Measurements from ENCODE around the gene SYT11.

Gene SYT11

GRCh38 chr1:155856257-155856974, 3.0 kb upstream of the SYT11 start:
- no peak for DNase-seq
- Mint-ChIP-seq H3K9me3 (peaks cover 0 to 4% of the 10 kb centered on the region in 2 donors), H3K4me1 (peaks cover 81% of the 10 kb centered on the region), H3K27ac (peak overlapping the region; percentile 99 to 100), H3K27me3 (no peaks in the 10 kb centered on the region), H3K4me3 (peak overlapping the region; percentile 100)
- ATAC-seq: no peak

GRCh38 chr1:155856975-155857930, 2.1 kb upstream of the SYT11 start, which contains the start of gene GON4L:
TSS of gene GON4L (minus strand) at chr1:155857214. CDS start at chr1:155853780, 3,434 bp downstream.
- DNase-seq (peak; percentile 84 to 90), ATAC-seq (peak; percentile 74)
- peak within 1 kb of the TSS; percentile 100 for H3K4me3 Mint-ChIP-seq
- H3K4me1 Mint-ChIP-seq: peaks cover 72% of the 10 kb centered on the region
- peak within 1 kb of the TSS; percentile 99 to 100 for H3K27ac Mint-ChIP-seq
- H3K27me3 Mint-ChIP-seq: no peaks in the 10 kb centered on the region
- peaks cover 0 to under 1% of the 10 kb centered on the region in 2 donors for H3K9me3 Mint-ChIP-seq

- peaks cover 60% of the 10 kb centered on the region for H3K4me1 Mint-ChIP-seq
- no peaks in the 10 kb centered on the region for H3K9me3 Mint-ChIP-seq
- peak; percentile 42 to 69 for DNase-seq
- ATAC-seq: peak; percentile 45
- H3K27me3 Mint-ChIP-seq: no peaks in the 10 kb centered on the region
- H3K4me3 Mint-ChIP-seq: peak overlapping the region; percentile 97 to 100
- H3K27ac Mint-ChIP-seq: peak overlapping the region; percentile 96 to 99
Measured at GRCh38 chr1:155858800-155859233, 550 bp upstream of the SYT11 start.

DNA sequence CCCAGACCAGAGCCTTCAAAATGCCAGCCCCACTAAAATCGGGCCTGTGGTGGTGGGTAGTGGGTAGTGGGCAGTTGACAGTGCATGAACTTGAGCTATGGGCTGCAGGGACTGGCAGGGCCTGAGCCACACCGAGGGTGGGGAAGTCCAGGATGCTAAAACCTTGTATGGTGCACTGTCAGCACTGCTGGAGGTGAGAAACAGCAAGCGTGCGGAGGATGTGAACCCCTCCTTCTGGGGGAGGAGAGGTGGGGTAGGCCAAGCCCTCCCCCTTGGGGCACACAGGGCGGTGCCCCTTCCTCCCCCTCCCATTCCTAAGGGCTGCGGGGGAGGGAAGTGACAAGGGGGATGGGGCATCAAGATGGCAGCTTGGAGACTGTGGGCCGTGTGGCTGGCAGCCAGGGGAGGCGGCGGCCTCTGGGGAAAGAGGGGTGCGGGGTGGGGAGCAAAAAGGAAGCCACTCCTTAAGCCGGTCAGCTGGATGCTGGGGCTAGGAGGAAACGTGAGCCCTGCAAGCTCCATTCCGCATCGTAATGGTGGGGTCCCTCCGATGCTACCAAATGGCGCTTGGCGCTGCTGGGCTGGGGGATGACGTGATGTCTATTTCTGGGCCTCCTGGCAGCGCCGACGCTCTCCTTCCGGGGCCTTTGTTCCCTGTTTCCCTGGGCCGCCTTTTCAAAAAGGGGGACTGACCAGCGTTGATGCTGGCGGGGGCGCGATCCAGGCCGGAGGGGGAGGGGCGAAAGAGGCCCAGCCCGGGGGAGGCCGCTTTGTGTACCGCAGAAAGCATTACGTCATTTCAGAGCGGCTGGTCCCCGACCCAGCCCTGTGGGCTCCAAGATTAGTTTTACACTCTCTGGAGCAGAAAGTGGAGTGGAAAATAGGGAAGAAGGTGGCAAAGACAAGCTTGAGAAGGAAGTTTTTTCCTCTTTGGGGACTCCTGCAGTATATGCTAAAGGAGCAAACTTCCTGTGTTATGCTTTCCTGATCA, 809 bp downstream of the SYT11 start:
- peak; percentile 72 to 85 for DNase-seq
- H3K4me1 Mint-ChIP-seq: peaks cover 56% of the 10 kb centered on the region

GRCh38 chr1:155860970-155861510, 1.7 kb downstream of the SYT11 start:
- H3K27ac Mint-ChIP-seq: peak overlapping the region; percentile 96 to 99
- peak overlapping the region; percentile 97 to 100 for H3K4me3 Mint-ChIP-seq
- H3K27me3 Mint-ChIP-seq: no peaks in the 10 kb centered on the region
- H3K9me3 Mint-ChIP-seq: no peaks in the 10 kb centered on the region
- ATAC-seq (no peak), DNase-seq (no peak)
- peaks cover 50% of the 10 kb centered on the region for H3K4me1 Mint-ChIP-seq

More for the DNA sequence above, 809 bp downstream of the SYT11 start:
- H3K9me3 Mint-ChIP-seq: no peaks in the 10 kb centered on the region
- H3K4me3 Mint-ChIP-seq: peak overlapping the region; percentile 97 to 100
- no peaks in the 10 kb centered on the region for H3K27me3 Mint-ChIP-seq
- H3K27ac Mint-ChIP-seq: peak overlapping the region; percentile 96 to 99
- peak; percentile 72 for ATAC-seq

- H3K27me3 Mint-ChIP-seq: no peaks in the 10 kb centered on the region
- DNase-seq: no peak
- no peak overlapping the region for H3K4me3 Mint-ChIP-seq
- H3K9me3 Mint-ChIP-seq: no peaks in the 10 kb centered on the region
- peaks cover 42% of the 10 kb centered on the region for H3K4me1 Mint-ChIP-seq
- no peak for ATAC-seq
- peak overlapping the region in 1 of 2 donors; percentile 12 for H3K27ac Mint-ChIP-seq
Measured at GRCh38 chr1:155861896-155862295, 2.5 kb downstream of the SYT11 start.

GRCh38 chr1:155864393-155864792, 5.0 kb downstream of the SYT11 start:
- DNase-seq (no peak), ATAC-seq (no peak)
- H3K27me3 Mint-ChIP-seq: no peaks in the 10 kb centered on the region
- H3K27ac Mint-ChIP-seq: no peak overlapping the region
- no peak overlapping the region for H3K4me3 Mint-ChIP-seq
- no peaks in the 10 kb centered on the region for H3K9me3 Mint-ChIP-seq
- H3K4me1 Mint-ChIP-seq: peaks cover 20% of the 10 kb centered on the region

- ATAC-seq (no peak), DNase-seq (no peak)
- no peak overlapping the region for H3K4me3 Mint-ChIP-seq
- no peaks in the 10 kb centered on the region for H3K9me3 Mint-ChIP-seq
- no peak overlapping the region for H3K27ac Mint-ChIP-seq
- H3K4me1 Mint-ChIP-seq: no peaks in the 10 kb centered on the region
- no peaks in the 10 kb centered on the region for H3K27me3 Mint-ChIP-seq
Measured at GRCh38 chr1:155867766-155868165, 8.4 kb downstream of the SYT11 start.

GRCh38 chr1:155871390-155871789, 12.0 kb downstream of the SYT11 start:
- H3K4me3 Mint-ChIP-seq: no peak overlapping the region
- H3K27ac Mint-ChIP-seq: no peak overlapping the region

DNA sequence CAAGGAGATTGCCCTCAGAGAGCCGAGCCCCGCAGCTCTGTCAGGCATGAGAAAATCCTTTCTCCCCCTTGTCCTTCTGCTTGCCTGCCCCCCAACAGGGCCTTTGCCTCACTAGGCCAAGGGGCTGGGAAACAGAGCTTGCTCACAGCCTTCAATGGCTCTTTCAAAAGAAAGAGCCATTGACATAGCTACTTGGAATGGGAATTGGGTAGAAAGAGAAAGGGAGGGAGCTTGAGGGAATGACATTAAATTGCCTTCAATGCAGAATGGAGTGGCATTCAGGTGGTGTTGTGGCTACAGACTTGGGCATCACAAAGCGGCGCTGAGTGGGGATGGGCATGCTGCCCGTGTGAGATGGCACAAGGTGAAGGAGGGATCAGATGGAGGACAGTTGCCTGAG, 13.2 kb downstream of the SYT11 start:
- no peaks in the 10 kb centered on the region for H3K27me3 Mint-ChIP-seq
- H3K9me3 Mint-ChIP-seq: no peaks in the 10 kb centered on the region
- DNase-seq: no peak
- no peak overlapping the region for H3K27ac Mint-ChIP-seq
- no peak for ATAC-seq
- H3K4me1 Mint-ChIP-seq: no peaks in the 10 kb centered on the region
- H3K4me3 Mint-ChIP-seq: no peak overlapping the region

More at GRCh38 chr1:155871390-155871789, 12.0 kb downstream of the SYT11 start:
- H3K9me3 Mint-ChIP-seq: no peaks in the 10 kb centered on the region
- no peak for ATAC-seq
- no peaks in the 10 kb centered on the region for H3K27me3 Mint-ChIP-seq
- no peaks in the 10 kb centered on the region for H3K4me1 Mint-ChIP-seq
- DNase-seq: no peak

- no peaks in the 10 kb centered on the region for H3K27me3 Mint-ChIP-seq
- H3K9me3 Mint-ChIP-seq: no peaks in the 10 kb centered on the region
- H3K4me3 Mint-ChIP-seq: no peak overlapping the region
- H3K27ac Mint-ChIP-seq: no peak overlapping the region
- H3K4me1 Mint-ChIP-seq: no peaks in the 10 kb centered on the region
- ATAC-seq (no peak), DNase-seq (no peak)
Measured at GRCh38 chr1:155873860-155874259, 14.5 kb downstream of the SYT11 start.

- Mint-ChIP-seq H3K4me3 (no peak overlapping the region), H3K9me3 (no peaks in the 10 kb centered on the region), H3K27ac (no peak overlapping the region), H3K4me1 (no peaks in the 10 kb centered on the region), H3K27me3 (no peaks in the 10 kb centered on the region)
- DNase-seq: no peak
- no peak for ATAC-seq
Measured at GRCh38 chr1:155877945-155878344, 18.6 kb downstream of the SYT11 start.

DNA sequence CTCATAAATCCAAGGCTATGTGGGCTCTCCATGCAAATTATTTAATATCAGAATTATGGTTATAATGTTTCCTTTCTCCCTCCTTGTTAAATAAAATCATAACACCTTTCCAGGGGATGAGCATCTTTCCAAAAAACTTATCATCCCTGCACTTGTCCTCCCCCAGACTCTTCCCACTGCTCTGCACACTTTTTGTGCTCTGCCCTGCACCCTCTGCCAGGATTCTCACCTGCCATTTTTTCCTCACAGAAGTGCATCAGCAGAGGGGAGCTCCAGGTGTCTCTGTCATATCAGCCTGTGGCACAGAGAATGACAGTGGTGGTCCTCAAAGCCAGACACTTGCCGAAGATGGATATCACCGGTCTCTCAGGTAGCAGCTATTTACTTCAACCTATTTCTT, 20.9 kb downstream of the SYT11 start:
- H3K4me3 Mint-ChIP-seq: no peak overlapping the region
- ATAC-seq (no peak), DNase-seq (no peak)
- no peaks in the 10 kb centered on the region for H3K4me1 Mint-ChIP-seq
- H3K27me3 Mint-ChIP-seq: no peaks in the 10 kb centered on the region
- H3K9me3 Mint-ChIP-seq: no peaks in the 10 kb centered on the region
- H3K27ac Mint-ChIP-seq: no peak overlapping the region

DNA sequence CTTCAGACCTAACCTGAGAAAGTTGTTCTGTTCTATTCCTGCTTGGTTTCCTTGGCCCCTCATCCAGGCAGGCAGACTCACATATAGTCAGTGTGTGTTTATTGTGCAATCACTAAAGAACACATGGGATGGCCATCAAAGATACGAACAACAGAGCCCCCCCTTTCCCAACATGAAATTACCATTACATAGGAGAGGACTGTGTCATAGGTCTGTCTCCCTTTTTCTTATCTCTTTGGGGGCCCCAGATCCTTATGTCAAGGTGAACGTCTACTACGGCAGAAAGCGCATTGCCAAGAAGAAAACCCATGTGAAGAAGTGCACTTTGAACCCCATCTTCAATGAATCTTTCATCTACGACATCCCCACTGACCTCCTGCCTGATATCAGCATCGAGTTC, 21.6 kb downstream of the SYT11 start:
- DNase-seq (no peak), ATAC-seq (no peak)
- Mint-ChIP-seq H3K27ac (no peak overlapping the region), H3K27me3 (no peaks in the 10 kb centered on the region), H3K9me3 (no peaks in the 10 kb centered on the region), H3K4me1 (no peaks in the 10 kb centered on the region), H3K4me3 (no peak overlapping the region)

GRCh38 chr1:155882235-155882634, 22.9 kb downstream of the SYT11 start:
- DNase-seq (no peak), ATAC-seq (no peak)
- no peaks in the 10 kb centered on the region for H3K27me3 Mint-ChIP-seq
- no peaks in the 10 kb centered on the region for H3K9me3 Mint-ChIP-seq
- no peak overlapping the region for H3K27ac Mint-ChIP-seq
- no peaks in the 10 kb centered on the region for H3K4me1 Mint-ChIP-seq
- no peak overlapping the region for H3K4me3 Mint-ChIP-seq
